HL-60 (cell line): ENCODE measurements around the gene DCAF11.

ENCODE experiments used
- GABPA ChIP-seq: IDR thresholded peaks from 2 replicates; pipeline ENCODE4 v1.6.1; 2012; ENCODE audit warnings: low read depth
- POLR2AphosphoS5 ChIP-seq: IDR thresholded peaks from 2 replicates; pipeline ENCODE4 v1.6.1; 2012; ENCODE audit warnings: low read depth
- TF ChIP-seq, protein P1 (sequence below): IDR thresholded peaks from one replicate; pipeline ENCODE4 v1.5.1; 2011; ENCODE audit warnings: low read length, control low read depth, inconsistent platforms; ENCODE audit not compliant: insufficient read depth

DNA sequence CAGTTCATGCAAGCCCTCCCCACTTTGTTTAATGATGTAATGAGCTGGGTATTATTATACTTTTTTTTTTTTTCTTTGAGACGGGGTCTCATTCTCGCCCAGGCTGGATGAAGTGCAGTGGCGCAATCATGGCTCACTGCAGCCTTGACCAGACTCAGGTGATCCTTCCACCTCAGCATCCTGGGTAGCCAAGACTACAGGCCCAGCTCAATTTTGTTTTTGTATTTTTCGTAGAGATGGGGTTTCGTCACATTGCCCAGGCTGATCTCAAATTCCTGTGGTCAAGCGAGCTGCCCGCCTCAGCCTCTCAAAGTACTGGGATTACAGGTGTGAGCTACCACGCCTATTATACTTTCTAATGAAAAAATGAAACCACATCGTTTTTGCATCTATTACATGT, 4.5 kb upstream of the DCAF11 start:
- TF ChIP-seq, protein P1, sequence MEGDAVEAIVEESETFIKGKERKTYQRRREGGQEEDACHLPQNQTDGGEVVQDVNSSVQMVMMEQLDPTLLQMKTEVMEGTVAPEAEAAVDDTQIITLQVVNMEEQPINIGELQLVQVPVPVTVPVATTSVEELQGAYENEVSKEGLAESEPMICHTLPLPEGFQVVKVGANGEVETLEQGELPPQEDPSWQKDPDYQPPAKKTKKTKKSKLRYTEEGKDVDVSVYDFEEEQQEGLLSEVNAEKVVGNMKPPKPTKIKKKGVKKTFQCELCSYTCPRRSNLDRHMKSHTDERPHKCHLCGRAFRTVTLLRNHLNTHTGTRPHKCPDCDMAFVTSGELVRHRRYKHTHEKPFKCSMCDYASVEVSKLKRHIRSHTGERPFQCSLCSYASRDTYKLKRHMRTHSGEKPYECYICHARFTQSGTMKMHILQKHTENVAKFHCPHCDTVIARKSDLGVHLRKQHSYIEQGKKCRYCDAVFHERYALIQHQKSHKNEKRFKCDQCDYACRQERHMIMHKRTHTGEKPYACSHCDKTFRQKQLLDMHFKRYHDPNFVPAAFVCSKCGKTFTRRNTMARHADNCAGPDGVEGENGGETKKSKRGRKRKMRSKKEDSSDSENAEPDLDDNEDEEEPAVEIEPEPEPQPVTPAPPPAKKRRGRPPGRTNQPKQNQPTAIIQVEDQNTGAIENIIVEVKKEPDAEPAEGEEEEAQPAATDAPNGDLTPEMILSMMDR, result no peak
- TF ChIP-seq GABPA (no peak), POLR2AphosphoS5 (no peak)
